Keratinocyte (primary cell): ENCODE measurements around the gene POLA1. TPM values are rescaled to one million over a fixed set of nuclear protein-coding genes. Genes with fewer than 3 reads are reported as not detected.

Experiments used
- DNase-seq: peaks from one replicate; pipeline ENCODE4 v3.0.0-alpha.2; 2011; ENCODE audit warnings: low read depth, missing footprints, low spot score
- FAIRE-seq: peaks from 2 replicates; lab custom pipeline; 2011; peaks lifted over from hg19 to GRCh38; lab: Jason Lieb, UNC
- H2AFZ ChIP-seq: 2 replicates; pipeline ENCODE4 v1.6.0; 2012; ENCODE audit warnings: low read length, control low read depth, inconsistent platforms; ENCODE audit not compliant: control insufficient read depth
- H3K27ac ChIP-seq: 2 replicates; pipeline ENCODE4 v1.5.1; 2011; ENCODE audit warnings: low read length; ENCODE audit not compliant: control insufficient read depth, insufficient read depth
- H3K27me3 ChIP-seq: 3 replicates; pipeline ENCODE4 v1.6.0; 2011; ENCODE audit warnings: low read length; ENCODE audit not compliant: control insufficient read depth, insufficient read depth; ENCODE audit errors: extremely low read depth
- H3K36me3 ChIP-seq, 2 experiments: 2 replicates in 1 of 2; 3 replicates in 1 of 2; pipeline ENCODE4 v1.5.1; 2011; ENCODE audit warnings: low read length in 2 of 2, mild to moderate bottlenecking in 1 of 2; ENCODE audit not compliant: control insufficient read depth in 2 of 2, insufficient read depth in 2 of 2; ENCODE audit errors: extremely low read depth in 1 of 2
- H3K4me1 ChIP-seq: 3 replicates; pipeline ENCODE4 v1.5.1; 2011; ENCODE audit warnings: low read length; ENCODE audit not compliant: control insufficient read depth, insufficient read depth; ENCODE audit errors: extremely low read depth
- H3K4me2 ChIP-seq: 3 replicates; pipeline ENCODE4 v1.6.0; 2011; ENCODE audit warnings: low read depth, low read length; ENCODE audit not compliant: control insufficient read depth, insufficient read depth; ENCODE audit errors: extremely low read depth
- H3K4me3 ChIP-seq, 3 experiments: fragments of 200-600 bp in 1 of 3; sonication (generic) in 1 of 3; 2 replicates in 2 of 3; 3 replicates in 1 of 3; pipeline ENCODE4 v1.5.1; 2011 to 2016; ENCODE audit warnings: low read length in 3 of 3, mild to moderate bottlenecking in 3 of 3, control low read depth in 2 of 3, inconsistent platforms in 1 of 3, low read depth in 1 of 3, mixed read lengths in 1 of 3, mixed run types in 1 of 3, moderate library complexity in 1 of 3; ENCODE audit not compliant: control insufficient read depth in 2 of 3, insufficient read depth in 2 of 3; ENCODE audit errors: extremely low read depth in 1 of 3
- H3K79me2 ChIP-seq: 2 replicates; pipeline ENCODE4 v1.6.0; 2012; ENCODE audit warnings: low read length; ENCODE audit not compliant: control insufficient read depth, insufficient read depth
- H3K9ac ChIP-seq: 3 replicates; pipeline ENCODE4 v1.6.0; 2011; ENCODE audit warnings: low read length; ENCODE audit not compliant: control insufficient read depth, insufficient read depth; ENCODE audit errors: extremely low read depth
- H3K9me1 ChIP-seq: 3 replicates; pipeline ENCODE4 v1.6.0; 2011; ENCODE audit warnings: low read length; ENCODE audit not compliant: control insufficient read depth, insufficient read depth; ENCODE audit errors: extremely low read depth
- H3K9me3 ChIP-seq: 2 replicates; pipeline ENCODE4 v1.5.1; 2012; ENCODE audit warnings: low read depth, low read length; ENCODE audit not compliant: control insufficient read depth
- H4K20me1 ChIP-seq: 3 replicates; pipeline ENCODE4 v1.6.0; 2011; ENCODE audit warnings: low read length; ENCODE audit not compliant: control insufficient read depth, insufficient read depth; ENCODE audit errors: extremely low read depth
- CTCF ChIP-seq, 3 experiments: IDR thresholded peaks in 1 of 3; conservative IDR thresholded peaks in 1 of 3; optimal IDR thresholded peaks in 1 of 3; 2 replicates in 2 of 3; 3 replicates in 1 of 3; pipeline versions ENCODE3 to v1.5.1; 2011; ENCODE audit warnings: low read length in 3 of 3, mild to moderate bottlenecking in 3 of 3, moderate library complexity in 2 of 3, control low read depth in 1 of 3, inconsistent platforms in 1 of 3; ENCODE audit not compliant: insufficient read depth in 2 of 3; ENCODE audit errors: extremely low read depth in 1 of 3
- EZH2 ChIP-seq: IDR thresholded peaks from one replicate; pipeline ENCODE4 v1.6.1; 2012; ENCODE audit warnings: inconsistent platforms, mild to moderate bottlenecking, low read length, moderate library complexity
- dilution Hi-C: fragments of 300-500 bp; cut with MboI; formaldehyde crosslinking; loops from one replicate; pipeline ENCODE4 v1.7.0; 2020; ENCODE audit warnings: low sequenced_read_pairs; ENCODE audit not compliant: extremely low pct_ligation_motif_present
- polyA plus RNA-seq, 5 experiments: library from polyadenylated mRNA; depleted of rRNA in 3 of 5; stranded (reverse) in 3 of 5; stranded (forward) in 1 of 5; unstranded in 1 of 5; fragments of >200 nt; gene quantifications; 1 replicate in 1 of 5; 2 replicates in 3 of 5; 3 replicates in 1 of 5; pipeline versions ENCODE4 v1.2.1 to v1.2.3, GENCODE V29; 2011 to 2012; ENCODE audit warnings: missing spikeins in 2 of 5, low read depth in 1 of 5, low replicate concordance in 1 of 5

The POLA1 gene
- polyA plus RNA-seq, 1 donor (not counting 4 experiments of a cell fraction or from before 2014, with no cell fraction given) = 3.9 TPM

GRCh38 chrX:24833695-24834094 is 140.0 kb downstream of the POLA1 start:
- Histone ChIP-seq H3K4me2 (no peak overlapping the region), H3K9me1 (no peaks in the 10 kb centered on the region), H3K4me1 (no peaks in the 10 kb centered on the region), H3K27ac (no peak overlapping the region), H3K9me3 (no peaks in the 10 kb centered on the region), H4K20me1 (no peaks in the 10 kb centered on the region), H2AFZ (no peak overlapping the region), H3K27me3 (no peaks in the 10 kb centered on the region), H3K79me2 (no peaks in the 10 kb centered on the region), H3K9ac (no peak overlapping the region), H3K4me3 (no peak overlapping the region), H3K36me3 (no peaks in the 10 kb centered on the region)
- dilution Hi-C loops = no loop called here
- no peak for TF ChIP-seq EZH2
- no peak for TF ChIP-seq CTCF (optimal IDR thresholded peaks at IDR 0.05 in 1 of 3, IDR thresholded peaks at IDR 0.05 in 1 of 3, conservative IDR thresholded peaks at IDR 0.05 in 1 of 3; ENCODE audit: extremely low read depth in 1 of 3, insufficient read depth in 2 of 3, low read length in 3 of 3)
- no peak for DNase-seq
- FAIRE-seq = no peak

DNA sequence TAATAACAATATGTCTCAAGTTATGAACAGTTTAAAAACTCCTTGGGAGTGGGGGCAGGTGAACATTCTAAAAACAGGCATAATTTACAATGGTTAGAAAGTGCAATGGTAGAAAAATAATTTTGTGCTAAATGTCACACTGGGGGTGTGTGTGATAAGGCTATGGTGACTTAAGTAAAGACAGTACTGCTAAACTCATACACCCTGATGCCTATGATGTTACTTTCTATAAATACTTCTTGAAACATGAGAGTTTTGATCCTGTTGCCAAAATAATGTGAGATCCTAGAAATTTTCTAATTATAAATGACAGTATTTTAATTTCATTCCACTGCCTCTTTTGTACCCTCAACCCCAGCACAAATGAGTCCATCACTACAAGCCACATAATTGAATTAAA is 144.2 kb downstream of the POLA1 start:
- H3K9ac ChIP-seq = no peak overlapping the region
- peaks cover 3% of the 10 kb centered on the region for H3K4me1 ChIP-seq
- H3K4me2 ChIP-seq = no peak overlapping the region
- H3K36me3 ChIP-seq = no peaks in the 10 kb centered on the region
- H3K9me3 ChIP-seq = no peaks in the 10 kb centered on the region
- H3K4me3 ChIP-seq = no peak overlapping the region
- H3K79me2 ChIP-seq = no peaks in the 10 kb centered on the region
- TF ChIP-seq CTCF (optimal IDR thresholded peaks at IDR 0.05 in 1 of 3, IDR thresholded peaks at IDR 0.05 in 1 of 3, conservative IDR thresholded peaks at IDR 0.05 in 1 of 3; ENCODE audit: extremely low read depth in 1 of 3, insufficient read depth in 2 of 3, low read length in 3 of 3) (no peak), EZH2 (no peak)
- no peaks in the 10 kb centered on the region for H3K27me3 ChIP-seq
- FAIRE-seq = no peak
- no peak overlapping the region for H3K27ac ChIP-seq
- dilution Hi-C loops = no loop called here
- H3K9me1 ChIP-seq = no peaks in the 10 kb centered on the region
- DNase-seq = no peak
- H4K20me1 ChIP-seq = no peaks in the 10 kb centered on the region
- H2AFZ ChIP-seq = no peak overlapping the region
